Sigmoid colon (tissue), 7 donors: ENCODE data around the gene AIFM2. TPM values are rescaled to one million over a fixed set of nuclear protein-coding genes. Genes with fewer than 3 reads are reported as not detected.

Source experiments
- DNase-seq: peaks from one replicate; pipeline ENCODE4 v3.0.0-alpha.2; 2019
- H3K27ac ChIP-seq, 4 donors: fragments of 200-600 bp; sonication (generic); one replicate each; pipeline ENCODE4 v1.5.1; 2016 to 2019; ENCODE audit warnings: mild to moderate bottlenecking in 1 of 4
- H3K27me3 ChIP-seq, 3 donors: fragments of 200-600 bp; sonication (generic); one replicate each; pipeline ENCODE4 v1.5.1; 2019; ENCODE audit warnings: mild to moderate bottlenecking in 1 of 3
- H3K36me3 ChIP-seq, 4 donors: fragments of 200-600 bp; sonication (generic); one replicate each; pipeline ENCODE4 v1.5.1; 2016 to 2019
- H3K4me1 ChIP-seq, 4 donors: fragments of 200-600 bp; sonication (generic); one replicate each; pipeline ENCODE4 v1.5.1; 2017 to 2019
- H3K4me3 ChIP-seq, 4 donors: fragments of 200-600 bp; sonication (generic); one replicate each; pipeline ENCODE4 v1.5.1; 2017 to 2019; ENCODE audit warnings: mild to moderate bottlenecking in 2 of 4, moderate library complexity in 1 of 4
- H3K9me3 ChIP-seq, 4 donors: fragments of 200-600 bp in 3 of 4; sonication (generic) in 3 of 4; one replicate each; pipeline versions ENCODE4 v1.5.1 to v1.6.1; 2013 to 2019
- EP300 ChIP-seq, 4 donors: sonication (generic); formaldehyde crosslinking; IDR thresholded peaks; one replicate each; pipeline ENCODE4 v1.6.1; 2017; ENCODE audit warnings: antibody characterized with exemption in 4 of 4
- POLR2A ChIP-seq, 2 donors: fragments of 450-650 bp; IDR thresholded peaks; one replicate each; pipeline ENCODE4 v1.6.1; 2016; ENCODE audit warnings: antibody characterized with exemption in 2 of 2, mild to moderate bottlenecking in 2 of 2, moderate library complexity in 2 of 2
- POLR2AphosphoS5 ChIP-seq, 4 donors: sonication (generic); formaldehyde crosslinking; IDR thresholded peaks; one replicate each; pipeline ENCODE4 v1.6.1; 2017; ENCODE audit warnings: antibody characterized with exemption in 4 of 4
- WGBS, 2 donors: extraction: QIAGEN DNeasy Blood & Tissue Kit; methylation state at CpG; one replicate each; pipeline ENCODE4 v1.1.7; 2013; 5-methylcytosine and 5-hydroxymethylcytosine counted together
- intact Hi-C: fragments of 100-400 bp; cut with DNase I; formaldehyde crosslinking; loops from one replicate; pipeline ENCODE4 v1.15.1; 2023
- polyA plus RNA-seq, 3 donors: library from polyadenylated mRNA; stranded (reverse); fragments of 200-250 nt; gene quantifications; one replicate each; pipeline ENCODE4 v1.2.3, GENCODE V29; 2013
- total RNA-seq, 4 donors: library from RNA; depleted of rRNA; stranded (reverse); fragments of >200 nt; gene quantifications; one replicate each; pipeline ENCODE4 v1.1.0, GENCODE V29; 2016
- TF ChIP-seq, protein P1 (sequence below), 4 experiments: fragments of 450-650 bp in 3 of 4; fragments of 200-600 bp in 1 of 4; IDR thresholded peaks; one replicate each; pipeline ENCODE4 v1.5.1; 2016 to 2019; ENCODE audit warnings: antibody characterized with exemption in 4 of 4, mild to moderate bottlenecking in 3 of 4, moderate library complexity in 2 of 4
- donor health status: healthy with polysubstance abuse.
- donor health status: Bipolar disorder and iron deficiency.
- donor health status: healthy.

The AIFM2 gene
- total and polyA plus RNA-seq, 7 donors = 10.2 to 26.8 (median 11.7) TPM

DNA sequence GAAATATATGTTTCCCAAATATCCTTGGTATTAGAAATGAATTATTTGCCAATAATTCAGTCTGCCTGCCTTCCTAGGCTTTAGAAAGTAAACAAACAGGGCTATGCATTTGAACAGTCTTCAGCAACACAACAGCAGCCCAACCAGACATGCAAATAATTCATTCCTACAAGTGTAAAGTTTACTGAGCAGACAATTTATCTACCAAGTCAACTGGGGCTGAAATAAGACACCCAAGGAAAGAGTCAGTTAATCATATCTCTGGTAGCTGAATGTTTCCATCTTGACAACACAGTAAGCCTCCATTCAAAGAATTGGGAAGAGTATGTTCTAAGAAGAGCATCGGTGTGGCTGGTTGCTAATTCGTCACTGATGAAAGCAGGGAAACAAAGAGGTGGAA is 38.4 kb downstream of the AIFM2 start:
- intact Hi-C loops = no loop called here
- no peak for TF ChIP-seq EP300 (IDR thresholded peaks at IDR 0.05)
- TF ChIP-seq POLR2AphosphoS5 (IDR thresholded peaks at IDR 0.05) = no peak
- TF ChIP-seq, protein P1, sequence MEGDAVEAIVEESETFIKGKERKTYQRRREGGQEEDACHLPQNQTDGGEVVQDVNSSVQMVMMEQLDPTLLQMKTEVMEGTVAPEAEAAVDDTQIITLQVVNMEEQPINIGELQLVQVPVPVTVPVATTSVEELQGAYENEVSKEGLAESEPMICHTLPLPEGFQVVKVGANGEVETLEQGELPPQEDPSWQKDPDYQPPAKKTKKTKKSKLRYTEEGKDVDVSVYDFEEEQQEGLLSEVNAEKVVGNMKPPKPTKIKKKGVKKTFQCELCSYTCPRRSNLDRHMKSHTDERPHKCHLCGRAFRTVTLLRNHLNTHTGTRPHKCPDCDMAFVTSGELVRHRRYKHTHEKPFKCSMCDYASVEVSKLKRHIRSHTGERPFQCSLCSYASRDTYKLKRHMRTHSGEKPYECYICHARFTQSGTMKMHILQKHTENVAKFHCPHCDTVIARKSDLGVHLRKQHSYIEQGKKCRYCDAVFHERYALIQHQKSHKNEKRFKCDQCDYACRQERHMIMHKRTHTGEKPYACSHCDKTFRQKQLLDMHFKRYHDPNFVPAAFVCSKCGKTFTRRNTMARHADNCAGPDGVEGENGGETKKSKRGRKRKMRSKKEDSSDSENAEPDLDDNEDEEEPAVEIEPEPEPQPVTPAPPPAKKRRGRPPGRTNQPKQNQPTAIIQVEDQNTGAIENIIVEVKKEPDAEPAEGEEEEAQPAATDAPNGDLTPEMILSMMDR (IDR thresholded peaks at IDR 0.05) = no peak
- no peak for TF ChIP-seq POLR2A (IDR thresholded peaks at IDR 0.05)

DNA sequence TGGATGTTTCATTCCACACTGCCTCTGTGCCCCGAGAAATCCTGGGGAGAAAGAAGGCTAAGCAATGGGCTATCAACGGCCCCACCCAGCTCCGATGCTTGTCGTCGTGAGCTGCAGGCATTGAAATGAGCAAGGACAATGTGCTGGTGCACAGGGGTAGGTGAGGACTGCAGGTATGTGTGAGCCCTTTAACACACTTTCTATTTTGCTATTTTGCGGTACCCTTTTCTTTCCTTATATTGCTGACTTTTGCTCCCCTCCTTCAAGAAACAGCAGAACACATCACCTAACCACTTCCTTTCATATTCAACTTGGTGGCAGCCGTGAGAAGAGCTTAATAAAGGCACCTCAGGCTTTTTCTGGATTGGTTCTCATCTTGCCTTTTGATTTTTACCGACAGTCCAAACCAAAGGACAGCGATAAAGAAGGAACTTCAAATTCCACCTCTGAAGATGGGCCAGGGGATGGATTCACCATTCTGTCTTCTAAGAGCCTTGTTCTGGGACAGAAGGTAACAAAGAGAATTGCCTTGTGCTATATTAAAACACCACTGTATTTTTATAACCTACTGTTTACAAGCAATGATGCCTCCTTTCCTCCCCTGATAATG is 39.2 kb downstream of the AIFM2 start:
- intact Hi-C loops = no loop called here
- DNase-seq = no peak

More for the DNA sequence above, 38.4 kb downstream of the AIFM2 start:
- no peaks in the 10 kb centered on the region for H3K9me3 ChIP-seq
- H3K36me3 ChIP-seq = peaks cover 0 to 85% (median 17%) of the 10 kb centered on the region in 4 donors
- WGBS, 2 donors = 87 to 95% methylated on average over 2 of the region's 2 CpGs
- no peak overlapping the region for H3K4me3 ChIP-seq
- no peaks in the 10 kb centered on the region for H3K4me1 ChIP-seq
- no peak for DNase-seq
- H3K27me3 ChIP-seq = no peaks in the 10 kb centered on the region
- no peak overlapping the region for H3K27ac ChIP-seq

DNA sequence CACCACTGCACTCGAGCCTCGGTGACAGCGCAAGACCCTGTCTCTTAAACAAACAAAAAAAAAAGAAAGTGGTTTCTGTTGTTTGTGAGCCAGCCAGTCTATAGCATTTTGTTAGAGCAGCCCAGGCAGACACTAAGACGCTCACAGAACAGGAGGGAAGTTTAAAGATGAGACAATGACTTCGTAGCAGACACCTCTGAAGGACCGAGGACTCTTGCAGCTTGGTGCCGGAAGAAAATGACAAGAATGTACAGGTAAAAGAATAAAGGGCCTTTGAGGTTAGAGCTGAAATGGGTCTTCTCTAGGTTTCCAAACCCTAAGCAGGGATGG is 40.3 kb downstream of the AIFM2 start:
- Histone ChIP-seq H3K36me3 (peaks cover 0 to 68% (median 15%) of the 10 kb centered on the region in 4 donors), H3K27me3 (no peaks in the 10 kb centered on the region), H3K27ac (no peak overlapping the region), H3K4me1 (no peaks in the 10 kb centered on the region), H3K9me3 (no peaks in the 10 kb centered on the region), H3K4me3 (no peak overlapping the region)
- DNase-seq = no peak
- TF ChIP-seq POLR2A (IDR thresholded peaks at IDR 0.05) (no peak), POLR2AphosphoS5 (IDR thresholded peaks at IDR 0.05) (no peak), EP300 (IDR thresholded peaks at IDR 0.05) (no peak)
- TF ChIP-seq, protein P1 (IDR thresholded peaks at IDR 0.05) = no peak
- intact Hi-C loops = no loop called here
- WGBS, 2 donors = 84 to 91% methylated on average over 7 of the region's 7 CpGs

More for the DNA sequence above, 39.2 kb downstream of the AIFM2 start:
- no peak for TF ChIP-seq EP300 (IDR thresholded peaks at IDR 0.05)
- no peak for TF ChIP-seq POLR2AphosphoS5 (IDR thresholded peaks at IDR 0.05)
- TF ChIP-seq, protein P1 (IDR thresholded peaks at IDR 0.05) = no peak
- no peak for TF ChIP-seq POLR2A (IDR thresholded peaks at IDR 0.05)
- Histone ChIP-seq H3K36me3 (peaks cover 0 to 77% (median 15%) of the 10 kb centered on the region in 4 donors), H3K9me3 (no peaks in the 10 kb centered on the region), H3K4me1 (no peaks in the 10 kb centered on the region), H3K4me3 (no peak overlapping the region), H3K27ac (no peak overlapping the region), H3K27me3 (no peaks in the 10 kb centered on the region)
- 76 to 91% methylated on average over 9 of the region's 9 CpGs for WGBS, 2 donors

DNA sequence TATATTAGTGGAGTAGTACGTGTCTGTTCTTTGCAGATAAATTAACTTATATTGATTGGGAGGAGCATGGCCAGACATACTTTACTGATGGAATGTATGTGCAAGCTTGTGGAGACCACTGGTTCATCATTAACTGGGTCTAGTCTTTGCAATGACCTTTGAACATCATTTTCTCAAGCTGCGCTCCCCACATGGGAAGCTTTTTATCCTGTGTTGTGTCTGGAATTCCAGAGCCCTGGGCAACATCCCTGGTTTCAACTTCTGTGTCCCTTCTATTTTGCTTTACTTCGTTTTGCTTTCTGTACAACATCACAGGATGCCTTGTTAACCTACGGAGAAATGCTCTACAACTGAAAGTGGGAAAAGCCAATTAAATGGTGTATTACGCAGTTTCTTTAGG is 41.7 kb downstream of the AIFM2 start:
- H3K9me3 ChIP-seq = no peaks in the 10 kb centered on the region
- 85 to 89% methylated on average over 5 of the region's 5 CpGs for WGBS, 2 donors
- no peak overlapping the region for H3K27ac ChIP-seq
- DNase-seq = no peak
- H3K4me1 ChIP-seq = no peaks in the 10 kb centered on the region
- intact Hi-C loops = no loop called here
- H3K36me3 ChIP-seq = peaks cover 0 to 54% (median 14%) of the 10 kb centered on the region in 4 donors
- TF ChIP-seq POLR2A (IDR thresholded peaks at IDR 0.05) (no peak), POLR2AphosphoS5 (IDR thresholded peaks at IDR 0.05) (no peak), EP300 (IDR thresholded peaks at IDR 0.05) (no peak)
- TF ChIP-seq, protein P1 (IDR thresholded peaks at IDR 0.05) = no peak
- no peaks in the 10 kb centered on the region for H3K27me3 ChIP-seq
- H3K4me3 ChIP-seq = no peak overlapping the region

DNA sequence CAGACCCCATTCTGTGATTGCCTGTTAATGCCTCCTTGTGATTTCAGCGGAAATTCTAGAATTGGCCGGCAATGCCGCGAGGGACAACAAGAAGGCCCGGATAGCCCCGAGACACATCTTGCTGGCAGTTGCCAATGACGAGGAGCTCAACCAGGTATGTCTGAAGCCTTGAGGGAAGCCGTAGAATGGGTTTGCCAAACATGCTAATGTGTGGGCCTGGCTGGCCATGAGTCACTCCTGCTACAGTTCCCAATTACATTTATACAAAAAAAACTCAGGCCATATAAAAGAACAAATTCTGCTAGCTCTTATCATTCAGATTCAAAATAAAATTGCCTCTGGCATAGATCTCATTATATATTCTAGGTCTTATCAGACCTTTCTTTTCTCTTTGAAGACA is 42.6 kb downstream of the AIFM2 start:
- Histone ChIP-seq H3K9me3 (no peaks in the 10 kb centered on the region), H3K27me3 (no peaks in the 10 kb centered on the region), H3K36me3 (peaks cover 0 to 47% (median 12%) of the 10 kb centered on the region in 4 donors), H3K4me3 (no peak overlapping the region), H3K27ac (no peak overlapping the region), H3K4me1 (no peaks in the 10 kb centered on the region)
- TF ChIP-seq, protein P1 (IDR thresholded peaks at IDR 0.05) = no peak
- TF ChIP-seq EP300 (IDR thresholded peaks at IDR 0.05) (no peak), POLR2AphosphoS5 (IDR thresholded peaks at IDR 0.05) (no peak), POLR2A (IDR thresholded peaks at IDR 0.05) (no peak)
- 97% methylated on average over 8 of the region's 8 CpGs for WGBS, 2 donors
- DNase-seq = no peak
- intact Hi-C loops = no loop called here
